Neural progenitor cell (in vitro differentiated cells): ENCODE results near the gene TANC1.

Source experiments
- CTCF ChIP-seq: fragments of 200-600 bp; sonication (generic); IDR thresholded peaks from 2 replicates; pipeline ENCODE4 v1.5.1; 2017; ENCODE audit warnings: antibody characterized with exemption, mild to moderate bottlenecking
- EZH2 ChIP-seq: fragments of 200-600 bp; sonication (generic); IDR thresholded peaks from 2 replicates; pipeline ENCODE4 v1.6.1; 2017; ENCODE audit warnings: antibody characterized with exemption, mild to moderate bottlenecking, moderate library complexity
- EZH2phosphoT487 ChIP-seq: fragments of 200-600 bp; sonication (generic); IDR thresholded peaks from 2 replicates; pipeline ENCODE4 v1.6.1; 2017; ENCODE audit warnings: antibody characterized with exemption

GRCh38 chr2:159019021-159019420, 50.6 kb downstream of the TANC1 start:
- TF ChIP-seq CTCF (no peak), EZH2phosphoT487 (no peak), EZH2 (no peak)
